Panc1 (cell line): ENCODE measurements around the gene PRKAA1. TPM values are rescaled to one million over a fixed set of nuclear protein-coding genes. Genes with fewer than 3 reads are reported as not detected.

Experiments used
- ATAC-seq: fragments of 200-7000 bp; cut with Tn5 transposase; 2 replicates; pipeline ENCODE4 v1.9.1; 2020; ENCODE audit warnings: mild to moderate bottlenecking, moderate library complexity
- BruUV-seq: library from RNA; stranded (reverse); fragments of 400-500 nt; replicated peaks from 2 replicates; lab custom pipeline; 2021; lab: Mats Ljungman, UMichigan
- CTCF ChIA-PET: fragments of 300-600 bp; sonication (Branson Sonifier 250); formaldehyde crosslinking; loops from one replicate; lab custom pipeline; 2022; ENCODE audit warnings: antibody characterized with exemption; lab: Charles Lee
- POLR2A ChIA-PET: fragments of 300-600 bp; sonication (Branson Sonifier 250); formaldehyde crosslinking; loops from one replicate; lab custom pipeline; 2022; ENCODE audit warnings: antibody characterized with exemption; lab: Charles Lee
- DNase-seq: peaks from one replicate; pipeline ENCODE4 v3.0.0-alpha.2; 2010; ENCODE audit warnings: low read depth, low spot score
- H3K27ac ChIP-seq: 2 replicates; pipeline ENCODE4 v1.5.1; 2011; ENCODE audit warnings: mild to moderate bottlenecking, low read length, inconsistent platforms
- H3K27me3 ChIP-seq: fragments of 200-500 bp; sonication (Bioruptor generic); 2 replicates; pipeline ENCODE4 v1.6.0; 2014; ENCODE audit warnings: low read length, inconsistent platforms; ENCODE audit not compliant: control insufficient read depth, insufficient read depth
- H3K36me3 ChIP-seq: fragments of 200-500 bp; sonication (Bioruptor generic); 2 replicates; pipeline ENCODE4 v1.5.1; 2014; ENCODE audit warnings: inconsistent platforms, mild to moderate bottlenecking, low read length, moderate library complexity; ENCODE audit not compliant: control insufficient read depth, insufficient read depth
- H3K4me1 ChIP-seq: 2 replicates; pipeline ENCODE4 v1.5.1; 2011; ENCODE audit warnings: inconsistent platforms, mild to moderate bottlenecking, low read length, moderate library complexity; ENCODE audit not compliant: control insufficient read depth, insufficient read depth
- H3K4me3 ChIP-seq, 2 experiments: 2 replicates each; pipeline ENCODE4 v1.5.1; 2011 to 2012; ENCODE audit warnings: low read depth in 2 of 2, low read length in 2 of 2, mild to moderate bottlenecking in 2 of 2, inconsistent platforms in 1 of 2, moderate library complexity in 1 of 2
- H3K9me3 ChIP-seq: fragments of 200-500 bp; sonication (Bioruptor generic); 2 replicates; pipeline ENCODE4 v1.5.1; 2014; ENCODE audit warnings: low read depth, mild to moderate bottlenecking, inconsistent platforms, low read length, moderate library complexity; ENCODE audit not compliant: control insufficient read depth, insufficient read depth
- POLR2AphosphoS5 ChIP-seq: IDR thresholded peaks from 2 replicates; pipeline ENCODE4 v1.6.1; 2012; ENCODE audit warnings: mild to moderate bottlenecking, low read depth, low read length, moderate library complexity
- SIN3A ChIP-seq: IDR thresholded peaks from 2 replicates; pipeline ENCODE4 v1.6.1; 2012; ENCODE audit warnings: low read depth, mild to moderate bottlenecking, low read length, moderate library complexity, borderline replicate concordance; ENCODE audit not compliant: insufficient read depth
- TCF7L2 ChIP-seq: IDR thresholded peaks from 2 replicates; pipeline ENCODE4 v1.6.1; 2011; ENCODE audit warnings: mild to moderate bottlenecking, low read depth, low read length, inconsistent platforms
- in situ Hi-C: cut with HindIII; loops from 2 replicates; pipeline ENCODE4 v1.10.0; 2016; ENCODE audit warnings: low sequenced_read_pairs, low pct_unique_long_range_greater_than_20kb
- intact Hi-C: fragments of 100-400 bp; cut with micrococcal nuclease; formaldehyde crosslinking; loops from one replicate; pipeline ENCODE4 v1.10.0; 2022; ENCODE audit not compliant: unreplicated experiment
- total RNA-seq: library from RNA; stranded (reverse); gene quantifications from one replicate; pipeline ENCODE4 v1.2.1, GENCODE V29; 2021; ENCODE audit not compliant: unreplicated experiment
- TF ChIP-seq, protein P1 (sequence below): fragments of 450-650 bp; IDR thresholded peaks from 2 replicates; pipeline ENCODE4 v1.5.1; 2017; ENCODE audit warnings: mild to moderate bottlenecking
- TF ChIP-seq, protein P2 (sequence below), 2 experiments: IDR thresholded peaks; 2 replicates each; pipeline ENCODE4 v1.6.1; 2011 to 2012; ENCODE audit warnings: low read depth in 2 of 2, control low read depth in 1 of 2, low read length in 1 of 2, mild to moderate bottlenecking in 1 of 2, moderate library complexity in 1 of 2; ENCODE audit not compliant: insufficient read depth in 1 of 2

Gene PRKAA1
- total RNA-seq, 1 experiment from 2014 or later = 75.8 TPM

DNA sequence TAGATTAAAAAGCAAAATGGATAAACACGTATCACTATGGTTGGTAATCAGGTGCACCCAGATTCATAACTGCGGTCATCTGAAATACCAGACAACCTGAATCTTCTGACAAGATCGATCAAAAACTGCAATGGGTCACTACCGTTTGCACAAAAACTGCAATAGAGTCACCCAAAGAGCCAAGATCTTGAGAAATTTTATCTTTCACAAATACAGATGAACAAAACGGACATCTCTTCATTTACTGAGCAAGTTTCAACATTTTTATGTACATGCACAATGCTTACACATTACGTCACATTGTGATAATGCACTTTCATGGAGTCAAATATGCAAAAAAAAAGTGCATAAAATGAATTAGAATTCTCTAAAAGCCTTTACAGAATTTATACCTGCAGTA lies 18.6 kb downstream of the PRKAA1 start:
- ATAC-seq (no peak), DNase-seq (no peak)
- Histone ChIP-seq H3K27me3 (no peaks in the 10 kb centered on the region), H3K4me3 (no peak overlapping the region), H3K27ac (no peak overlapping the region), H3K9me3 (no peaks in the 10 kb centered on the region), H3K4me1 (peaks cover 24% of the 10 kb centered on the region), H3K36me3 (peaks cover 8% of the 10 kb centered on the region)
- POLR2A ChIA-PET = no interaction called here
- in situ Hi-C loops = no loop called here
- intact Hi-C loops = no loop called here
- CTCF ChIA-PET = no interaction called here
- no peak for TF ChIP-seq POLR2AphosphoS5
- TF ChIP-seq SIN3A = no peak
- TF ChIP-seq, protein P1, sequence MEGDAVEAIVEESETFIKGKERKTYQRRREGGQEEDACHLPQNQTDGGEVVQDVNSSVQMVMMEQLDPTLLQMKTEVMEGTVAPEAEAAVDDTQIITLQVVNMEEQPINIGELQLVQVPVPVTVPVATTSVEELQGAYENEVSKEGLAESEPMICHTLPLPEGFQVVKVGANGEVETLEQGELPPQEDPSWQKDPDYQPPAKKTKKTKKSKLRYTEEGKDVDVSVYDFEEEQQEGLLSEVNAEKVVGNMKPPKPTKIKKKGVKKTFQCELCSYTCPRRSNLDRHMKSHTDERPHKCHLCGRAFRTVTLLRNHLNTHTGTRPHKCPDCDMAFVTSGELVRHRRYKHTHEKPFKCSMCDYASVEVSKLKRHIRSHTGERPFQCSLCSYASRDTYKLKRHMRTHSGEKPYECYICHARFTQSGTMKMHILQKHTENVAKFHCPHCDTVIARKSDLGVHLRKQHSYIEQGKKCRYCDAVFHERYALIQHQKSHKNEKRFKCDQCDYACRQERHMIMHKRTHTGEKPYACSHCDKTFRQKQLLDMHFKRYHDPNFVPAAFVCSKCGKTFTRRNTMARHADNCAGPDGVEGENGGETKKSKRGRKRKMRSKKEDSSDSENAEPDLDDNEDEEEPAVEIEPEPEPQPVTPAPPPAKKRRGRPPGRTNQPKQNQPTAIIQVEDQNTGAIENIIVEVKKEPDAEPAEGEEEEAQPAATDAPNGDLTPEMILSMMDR = no peak
- no peak for TF ChIP-seq TCF7L2
- TF ChIP-seq, protein P2, sequence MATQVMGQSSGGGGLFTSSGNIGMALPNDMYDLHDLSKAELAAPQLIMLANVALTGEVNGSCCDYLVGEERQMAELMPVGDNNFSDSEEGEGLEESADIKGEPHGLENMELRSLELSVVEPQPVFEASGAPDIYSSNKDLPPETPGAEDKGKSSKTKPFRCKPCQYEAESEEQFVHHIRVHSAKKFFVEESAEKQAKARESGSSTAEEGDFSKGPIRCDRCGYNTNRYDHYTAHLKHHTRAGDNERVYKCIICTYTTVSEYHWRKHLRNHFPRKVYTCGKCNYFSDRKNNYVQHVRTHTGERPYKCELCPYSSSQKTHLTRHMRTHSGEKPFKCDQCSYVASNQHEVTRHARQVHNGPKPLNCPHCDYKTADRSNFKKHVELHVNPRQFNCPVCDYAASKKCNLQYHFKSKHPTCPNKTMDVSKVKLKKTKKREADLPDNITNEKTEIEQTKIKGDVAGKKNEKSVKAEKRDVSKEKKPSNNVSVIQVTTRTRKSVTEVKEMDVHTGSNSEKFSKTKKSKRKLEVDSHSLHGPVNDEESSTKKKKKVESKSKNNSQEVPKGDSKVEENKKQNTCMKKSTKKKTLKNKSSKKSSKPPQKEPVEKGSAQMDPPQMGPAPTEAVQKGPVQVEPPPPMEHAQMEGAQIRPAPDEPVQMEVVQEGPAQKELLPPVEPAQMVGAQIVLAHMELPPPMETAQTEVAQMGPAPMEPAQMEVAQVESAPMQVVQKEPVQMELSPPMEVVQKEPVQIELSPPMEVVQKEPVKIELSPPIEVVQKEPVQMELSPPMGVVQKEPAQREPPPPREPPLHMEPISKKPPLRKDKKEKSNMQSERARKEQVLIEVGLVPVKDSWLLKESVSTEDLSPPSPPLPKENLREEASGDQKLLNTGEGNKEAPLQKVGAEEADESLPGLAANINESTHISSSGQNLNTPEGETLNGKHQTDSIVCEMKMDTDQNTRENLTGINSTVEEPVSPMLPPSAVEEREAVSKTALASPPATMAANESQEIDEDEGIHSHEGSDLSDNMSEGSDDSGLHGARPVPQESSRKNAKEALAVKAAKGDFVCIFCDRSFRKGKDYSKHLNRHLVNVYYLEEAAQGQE (IDR thresholded peaks at IDR 0.05; ENCODE audit: insufficient read depth in 1 of 2, low read depth in 2 of 2, low read length in 1 of 2) = no peak
- BruUV-seq = no TSS peak

DNA sequence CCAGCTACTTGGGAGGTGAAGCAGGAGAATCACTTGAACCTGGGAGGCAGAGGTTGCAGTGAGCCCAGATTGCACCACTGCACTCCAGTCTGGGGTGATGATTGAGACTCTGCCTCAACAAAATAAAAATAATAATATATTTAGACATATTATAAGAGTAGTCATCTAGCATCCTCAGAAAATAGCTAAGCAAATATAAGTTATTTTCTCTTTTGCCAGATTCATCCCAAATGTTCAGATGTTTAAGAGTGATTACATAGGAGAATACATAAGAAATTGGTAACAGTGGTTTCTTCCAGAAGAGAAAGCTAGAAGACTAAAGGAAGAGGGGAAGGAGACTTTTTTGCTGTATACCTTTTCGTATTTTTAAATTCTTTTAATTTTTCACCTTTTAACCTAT lies 20.0 kb downstream of the PRKAA1 start:
- DNase-seq = no peak
- in situ Hi-C loops = no loop called here
- no peak overlapping the region for H3K27ac ChIP-seq
- ChIA-PET POLR2A (no interaction called here), CTCF (no interaction called here)
- no peaks in the 10 kb centered on the region for H3K27me3 ChIP-seq
- BruUV-seq = no TSS peak
- H3K36me3 ChIP-seq = peaks cover 17% of the 10 kb centered on the region
- no peaks in the 10 kb centered on the region for H3K9me3 ChIP-seq
- H3K4me1 ChIP-seq = peaks cover 17% of the 10 kb centered on the region
- no peak for TF ChIP-seq TCF7L2
- no peak for TF ChIP-seq SIN3A
- TF ChIP-seq, protein P2 (IDR thresholded peaks at IDR 0.05; ENCODE audit: insufficient read depth in 1 of 2, low read depth in 2 of 2, low read length in 1 of 2) = no peak
- TF ChIP-seq, protein P1 = no peak
- TF ChIP-seq POLR2AphosphoS5 = no peak
- no peak for ATAC-seq
- intact Hi-C loops = no loop called here
- H3K4me3 ChIP-seq = no peak overlapping the region
